K562 (cell line): ENCODE measurements around the gene VWDE.

Experiments used
- AFF1 ChIP-seq, 2 experiments: fragments of 450-650 bp; IDR thresholded peaks; 2 replicates each; pipeline ENCODE4 v1.6.1; 2018; ENCODE audit warnings: mild to moderate bottlenecking in 2 of 2, low read depth in 1 of 2; ENCODE audit not compliant: partially characterized antibody in 2 of 2
- CBFB ChIP-seq: sonication (generic); formaldehyde crosslinking; IDR thresholded peaks from 2 replicates; pipeline ENCODE4 v1.4.0; 2020; ENCODE audit warnings: mild to moderate bottlenecking, missing genetic modification reagents
- CCAR2 ChIP-seq: fragments of 200-400 bp; formaldehyde crosslinking; IDR thresholded peaks from 2 replicates; pipeline ENCODE4 v1.6.1; 2017; ENCODE audit warnings: mild to moderate bottlenecking, low read depth, low read length
- CEBPB ChIP-seq: fragments of 450-650 bp; IDR thresholded peaks from 2 replicates; pipeline ENCODE4 v1.6.1; 2016; ENCODE audit warnings: missing genetic modification characterization, missing compliant biosample characterization
- LCOR ChIP-seq: sonication (generic); formaldehyde crosslinking; IDR thresholded peaks from 2 replicates; pipeline ENCODE4 v1.8.0; 2022; ENCODE audit warnings: mild to moderate bottlenecking, missing genetic modification reagents
- SMAD1 ChIP-seq: fragments of 150-350 bp; IDR thresholded peaks from 2 replicates; pipeline ENCODE4 v1.6.1; 2014; ENCODE audit warnings: low read length, low read depth; ENCODE audit not compliant: partially characterized antibody
- SPI1 ChIP-seq: IDR thresholded peaks from 2 replicates; pipeline ENCODE4 v1.6.1; 2011; ENCODE audit warnings: low read depth, low read length, control low read depth, borderline replicate concordance
- TARDBP ChIP-seq: fragments of 450-650 bp; IDR thresholded peaks from 2 replicates; pipeline ENCODE4 v1.6.1; 2016
- U2AF2 ChIP-seq: fragments of 200-400 bp; formaldehyde crosslinking; optimal IDR thresholded peaks from 2 replicates; pipeline ENCODE3; 2017; ENCODE audit warnings: low read depth, mild to moderate bottlenecking, low read length
- ZNF174 ChIP-seq: fragments of 250-450 bp; sonication (Bioruptor Pico); IDR thresholded peaks from 2 replicates; pipeline ENCODE4 v1.4.0; 2020; ENCODE audit warnings: mild to moderate bottlenecking
- TF ChIP-seq, protein P1 (sequence below): sonication (generic); formaldehyde crosslinking; IDR thresholded peaks from 2 replicates; pipeline ENCODE4 v1.8.0; 2022; ENCODE audit warnings: mild to moderate bottlenecking, missing genetic modification reagents

- no peak for TF ChIP-seq ZNF174 (CRISPR knock-in tag)
- TF ChIP-seq, protein P1, sequence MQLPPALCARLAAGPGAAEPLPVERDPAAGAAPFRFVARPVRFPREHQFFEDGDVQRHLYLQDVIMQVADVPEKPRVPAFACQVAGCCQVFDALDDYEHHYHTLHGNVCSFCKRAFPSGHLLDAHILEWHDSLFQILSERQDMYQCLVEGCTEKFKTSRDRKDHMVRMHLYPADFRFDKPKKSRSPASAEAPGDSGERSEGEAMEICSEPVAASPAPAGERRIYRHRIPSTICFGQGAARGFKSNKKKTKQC (CRISPR knock-in tag) = no peak
- no peak for TF ChIP-seq CCAR2
- no peak for TF ChIP-seq LCOR (CRISPR knock-in tag)
- no peak for TF ChIP-seq U2AF2
- TF ChIP-seq SPI1 = no peak
- no peak for TF ChIP-seq TARDBP
- no peak for TF ChIP-seq CBFB
- TF ChIP-seq AFF1 (IDR thresholded peaks at IDR 0.05; ENCODE audit: low read depth in 1 of 2, partially characterized antibody in 2 of 2) = no peak
- TF ChIP-seq CEBPB (tag) = no peak
- TF ChIP-seq SMAD1 = no peak
Measured at GRCh38 chr7:12291870-12292269, 111.8 kb downstream of the VWDE start.
